PC-3 (cell line): Measurements from ENCODE around the gene CTSW. TPM values are rescaled to one million over a fixed set of nuclear protein-coding genes. Genes with fewer than 3 reads are reported as not detected.
A peak's percentile ranks its signal among the peaks of the same experiment; 100 is the strongest.

ENCODE experiments used
- ATAC-seq: fragments of 200-7000 bp; cut with Tn5 transposase; 2 replicates; pipeline ENCODE4 v1.9.1; 2020; ENCODE audit warnings: mild to moderate bottlenecking, moderate library complexity
- BruUV-seq: library from RNA; stranded (reverse); fragments of 400-500 nt; replicated peaks from 2 replicates; lab custom pipeline; 2021; lab: Mats Ljungman, UMichigan
- CTCF ChIA-PET: fragments of 300-600 bp; sonication (Branson Sonifier 250); formaldehyde crosslinking; loops from one replicate; lab custom pipeline; 2022; ENCODE audit warnings: antibody characterized with exemption; lab: Charles Lee
- POLR2A ChIA-PET: fragments of 300-600 bp; sonication (Branson Sonifier 250); formaldehyde crosslinking; loops from one replicate; lab custom pipeline; 2022; ENCODE audit warnings: antibody characterized with exemption; ENCODE audit not compliant: unreplicated experiment; lab: Charles Lee
- DNase-seq: peaks from one replicate; pipeline ENCODE4 v3.0.0-alpha.2; 2015
- H2AFZ ChIP-seq: fragments of 300-600 bp; sonication (generic); 2 replicates; pipeline ENCODE4 v1.6.0; 2016; ENCODE audit warnings: antibody characterized with exemption, low read length
- H3F3A ChIP-seq: fragments of 300-600 bp; sonication (generic); one replicate; pipeline ENCODE4 v1.6.0; 2017; ENCODE audit warnings: antibody characterized with exemption, low read length, control low read depth, mild to moderate bottlenecking; ENCODE audit not compliant: unreplicated experiment
- H3K27ac ChIP-seq: fragments of 300-600 bp; sonication (generic); 2 replicates; pipeline ENCODE4 v1.5.1; 2016; ENCODE audit warnings: mild to moderate bottlenecking, low read length
- H3K27me3 ChIP-seq: fragments of 300-600 bp; sonication (generic); 2 replicates; pipeline ENCODE4 v1.6.1; 2016; ENCODE audit warnings: low read length, mixed read lengths
- H3K36me3 ChIP-seq: fragments of 300-600 bp; sonication (generic); 2 replicates; pipeline ENCODE4 v1.6.1; 2016; ENCODE audit warnings: low read depth, mixed run types, low read length, mixed read lengths
- H3K4me1 ChIP-seq: fragments of 300-600 bp; sonication (generic); 2 replicates; pipeline ENCODE4 v1.5.1; 2016; ENCODE audit warnings: low read length; ENCODE audit not compliant: insufficient read depth
- H3K4me2 ChIP-seq: fragments of 300-600 bp; sonication (generic); 2 replicates; pipeline ENCODE4 v1.6.0; 2016; ENCODE audit warnings: low read length
- H3K4me3 ChIP-seq: fragments of 300-600 bp; sonication (generic); 2 replicates; pipeline ENCODE4 v1.5.1; 2016; ENCODE audit warnings: mild to moderate bottlenecking, low read length, mixed read lengths
- H3K79me2 ChIP-seq: fragments of 300-600 bp; sonication (generic); 2 replicates; pipeline ENCODE4 v1.6.1; 2017; ENCODE audit warnings: low read length, mixed read lengths
- H3K9ac ChIP-seq: fragments of 300-600 bp; sonication (generic); 2 replicates; pipeline ENCODE4 v1.6.0; 2016; ENCODE audit warnings: mild to moderate bottlenecking, low read length
- H3K9me2 ChIP-seq: fragments of 300-600 bp; sonication (generic); replicated peaks from 2 replicates; pipeline ENCODE4 v1.6.1; 2016; ENCODE audit warnings: mixed run types, low read length, mixed read lengths
- H3K9me3 ChIP-seq: fragments of 300-600 bp; sonication (generic); 2 replicates; pipeline ENCODE4 v1.6.1; 2016; ENCODE audit warnings: low read length, mixed read lengths
- H4K20me1 ChIP-seq: fragments of 300-600 bp; sonication (generic); 2 replicates; pipeline ENCODE4 v1.6.1; 2016; ENCODE audit warnings: low read length, mixed read lengths
- EZH2 ChIP-seq: fragments of 300-600 bp; sonication (generic); IDR thresholded peaks from one replicate; pipeline ENCODE4 v1.6.1; 2017; ENCODE audit warnings: antibody characterized with exemption, mild to moderate bottlenecking, low read length; ENCODE audit not compliant: unreplicated experiment
- EZH2phosphoT487 ChIP-seq: fragments of 300-600 bp; sonication (generic); IDR thresholded peaks from 2 replicates; pipeline ENCODE4 v1.6.1; 2018; ENCODE audit warnings: mild to moderate bottlenecking, antibody characterized with exemption, low read length, borderline replicate concordance
- intact Hi-C: fragments of 100-400 bp; cut with micrococcal nuclease; formaldehyde crosslinking; loops from 2 replicates; pipeline ENCODE4 v1.9.0; 2023
- total RNA-seq: library from RNA; depleted of rRNA; stranded (reverse); fragments of >200 nt; gene quantifications from 2 replicates; pipeline ENCODE4 v1.2.3, GENCODE V29; 2014
- TF ChIP-seq, protein P1 (sequence below): fragments of 300-600 bp; sonication (generic); conservative IDR thresholded peaks from 2 replicates; pipeline ENCODE4 v1.5.1; 2017; ENCODE audit warnings: antibody characterized with exemption, low read depth, mild to moderate bottlenecking, low read length

The CTSW gene
- total RNA-seq, 1 experiment from 2014 or later, result 0.11 TPM

DNA sequence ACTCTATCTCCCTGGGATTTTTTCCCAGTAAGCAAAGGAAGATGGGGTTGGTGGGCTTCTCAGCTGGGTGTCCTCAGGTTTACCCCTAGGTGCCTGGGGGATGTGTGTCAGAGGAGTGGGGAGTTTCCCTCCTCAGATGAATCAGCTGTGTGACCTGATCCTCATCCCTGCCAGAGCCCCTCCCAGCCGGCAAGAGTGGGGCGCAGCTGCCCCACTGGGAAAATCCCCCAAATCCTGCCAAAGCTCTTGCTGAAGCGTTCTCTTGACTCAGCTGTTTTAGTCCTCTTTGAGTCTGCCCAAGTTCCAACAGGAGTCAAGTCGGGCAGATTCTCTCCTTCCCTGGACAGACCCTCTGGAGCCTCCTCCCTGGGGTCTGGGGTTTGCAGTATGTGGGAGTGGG is 33.2 kb downstream of the CTSW start:
- H4K20me1 ChIP-seq, result no peaks in the 10 kb centered on the region
- DNase-seq, result peak; percentile 89
- peaks cover 73% of the 10 kb centered on the region for H3K79me2 ChIP-seq
- peak overlapping the region; percentile 78 for H3K9ac ChIP-seq
- POLR2A ChIA-PET, result interaction anchor here (0.6 to 2.5 kb wide), 4 partner anchors 12 to 24 kb away, joined by 3 to 31 read pairs (median 18); partner anchors contain the start of genes CCDC85B and FOSL1
- intact Hi-C loops, result loop anchor here (2.0 kb wide), 1 partner anchor 16 kb away; no protein-coding TSS in a partner anchor
- H3K9me3 ChIP-seq, result no peaks in the 10 kb centered on the region
- H3K9me2 ChIP-seq, result no peaks in the 10 kb centered on the region
- H3K27ac ChIP-seq, result peak overlapping the region; percentile 93
- TF ChIP-seq EZH2, result no peak
- no peak for TF ChIP-seq EZH2phosphoT487
- peak overlapping the region; percentile 0; the same call in 1 of the 2 replicates for H3K4me3 ChIP-seq
- ATAC-seq, result 0 out of 2 replicates have a peak, but pooled peaks have one; percentile 0
- H3K4me2 ChIP-seq, result peak overlapping the region; percentile 50
- CTCF ChIA-PET, result interaction anchor here (0.6 to 1.4 kb wide), 3 partner anchors 22 to 53 kb away, joined by 3 to 4 read pairs (median 3); no protein-coding TSS in a partner anchor
- no peaks in the 10 kb centered on the region for H3K36me3 ChIP-seq
- H3F3A ChIP-seq, result peaks cover 5% of the 10 kb centered on the region
- no peak overlapping the region for H2AFZ ChIP-seq
- H3K27me3 ChIP-seq, result no peaks in the 10 kb centered on the region
- H3K4me1 ChIP-seq, result peaks cover 90% of the 10 kb centered on the region
- BruUV-seq, result TSS peak; percentile 15

GRCh38 chr11:65915101-65915820 is 35.6 kb downstream of the CTSW start:
- intact Hi-C loops, result no loop called here
- POLR2A ChIA-PET, result interaction anchor here (0.5 to 1.7 kb wide), 8 partner anchors 12 to 1670 kb away, joined by 3 to 35 read pairs (median 8); partner anchors contain the start of genes CCDC85B, FIBP and FOSL1
- no peaks in the 10 kb centered on the region for H3K27me3 ChIP-seq
- peak overlapping the region; percentile 40 for H3K4me2 ChIP-seq
- H3K79me2 ChIP-seq, result peaks cover 72% of the 10 kb centered on the region
- H3F3A ChIP-seq, result peaks cover 5% of the 10 kb centered on the region
- DNase-seq (no peak), ATAC-seq (no peak; the same call in 1 of the 2 replicates)
- H3K4me3 ChIP-seq, result no peak overlapping the region
- CTCF ChIA-PET, result interaction anchor here (1.1 to 1.3 kb wide), 2 partner anchors 15 to 27 kb away, joined by 3 to 16 read pairs; partner anchors contain the start of genes FIBP and FOSL1
- H3K9me3 ChIP-seq, result no peaks in the 10 kb centered on the region
- H3K36me3 ChIP-seq, result no peaks in the 10 kb centered on the region
- no TSS peak for BruUV-seq
- peak overlapping the region; percentile 92 for H3K9ac ChIP-seq
- peak overlapping the region; percentile 93 for H3K27ac ChIP-seq
- no peaks in the 10 kb centered on the region for H4K20me1 ChIP-seq
- H3K9me2 ChIP-seq, result no peaks in the 10 kb centered on the region
- H3K4me1 ChIP-seq, result peaks cover 75% of the 10 kb centered on the region
- no peak overlapping the region for H2AFZ ChIP-seq
- TF ChIP-seq EZH2 (no peak), EZH2phosphoT487 (no peak)
- TF ChIP-seq, protein P1, sequence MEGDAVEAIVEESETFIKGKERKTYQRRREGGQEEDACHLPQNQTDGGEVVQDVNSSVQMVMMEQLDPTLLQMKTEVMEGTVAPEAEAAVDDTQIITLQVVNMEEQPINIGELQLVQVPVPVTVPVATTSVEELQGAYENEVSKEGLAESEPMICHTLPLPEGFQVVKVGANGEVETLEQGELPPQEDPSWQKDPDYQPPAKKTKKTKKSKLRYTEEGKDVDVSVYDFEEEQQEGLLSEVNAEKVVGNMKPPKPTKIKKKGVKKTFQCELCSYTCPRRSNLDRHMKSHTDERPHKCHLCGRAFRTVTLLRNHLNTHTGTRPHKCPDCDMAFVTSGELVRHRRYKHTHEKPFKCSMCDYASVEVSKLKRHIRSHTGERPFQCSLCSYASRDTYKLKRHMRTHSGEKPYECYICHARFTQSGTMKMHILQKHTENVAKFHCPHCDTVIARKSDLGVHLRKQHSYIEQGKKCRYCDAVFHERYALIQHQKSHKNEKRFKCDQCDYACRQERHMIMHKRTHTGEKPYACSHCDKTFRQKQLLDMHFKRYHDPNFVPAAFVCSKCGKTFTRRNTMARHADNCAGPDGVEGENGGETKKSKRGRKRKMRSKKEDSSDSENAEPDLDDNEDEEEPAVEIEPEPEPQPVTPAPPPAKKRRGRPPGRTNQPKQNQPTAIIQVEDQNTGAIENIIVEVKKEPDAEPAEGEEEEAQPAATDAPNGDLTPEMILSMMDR, result no peak

GRCh38 chr11:65915821-65916251 is 36.2 kb downstream of the CTSW start:
- Histone ChIP-seq H3K27me3 (no peaks in the 10 kb centered on the region), H3K9me2 (no peaks in the 10 kb centered on the region), H3K4me2 (peak overlapping the region; percentile 86), H3K9ac (peak overlapping the region; percentile 92), H3K36me3 (no peaks in the 10 kb centered on the region), H3K4me3 (peak overlapping the region; percentile 76; the same call in 1 of the 2 replicates), H2AFZ (no peak overlapping the region), H3K4me1 (peaks cover 72% of the 10 kb centered on the region), H3K27ac (peak overlapping the region; percentile 93), H3F3A (peaks cover 5% of the 10 kb centered on the region), H3K9me3 (no peaks in the 10 kb centered on the region), H3K79me2 (peaks cover 73% of the 10 kb centered on the region), H4K20me1 (0 out of 2 replicates have a peak, but pooled peaks cover 3% of the 10 kb centered on the region)
- POLR2A ChIA-PET, result interaction anchor here (0.5 to 1.7 kb wide), 8 partner anchors 13 to 1671 kb away, joined by 3 to 35 read pairs (median 8); partner anchors contain the start of genes CCDC85B, FIBP and FOSL1
- no TSS peak for BruUV-seq
- DNase-seq (peak; percentile 99), ATAC-seq (peak; percentile 41)
- TF ChIP-seq EZH2, result no peak
- TF ChIP-seq, protein P1, result no peak
- no peak for TF ChIP-seq EZH2phosphoT487
- CTCF ChIA-PET, result interaction anchor here (1.1 to 1.3 kb wide), 2 partner anchors 16 to 28 kb away, joined by 3 to 16 read pairs; partner anchors contain the start of genes FIBP and FOSL1
- intact Hi-C loops, result no loop called here
